Endothelial cell (in vitro differentiated cells): Measurements from ENCODE around the gene ING1. TPM values are rescaled to one million over a fixed set of nuclear protein-coding genes. Genes with fewer than 3 reads are reported as not detected.
"Not testable (repeated sequence)": the region's sequence is repeated elsewhere in the genome, so short reads cannot be mapped to it uniquely, and the experiment has no call there.

ENCODE experiments used
- DNase-seq: peaks from one replicate; pipeline ENCODE4 v3.0.0; 2021; ENCODE audit warnings: low spot score
- H3K27ac Mint-ChIP-seq: one replicate; pipeline ENCODE4 v1.8.0; 2021; ENCODE audit warnings: mixed read lengths, inconsistent platforms; ENCODE audit not compliant: unreplicated experiment
- H3K27me3 Mint-ChIP-seq: one replicate; pipeline ENCODE4 v1.8.0; 2021; ENCODE audit warnings: mild to moderate bottlenecking, moderate library complexity, mixed read lengths, inconsistent platforms; ENCODE audit not compliant: unreplicated experiment
- H3K36me3 Mint-ChIP-seq: one replicate; pipeline ENCODE4 v1.8.0; 2021; ENCODE audit warnings: mild to moderate bottlenecking, low read depth, mixed read lengths, inconsistent platforms; ENCODE audit not compliant: unreplicated experiment
- H3K4me1 Mint-ChIP-seq: one replicate; pipeline ENCODE4 v1.8.0; 2021; ENCODE audit warnings: mild to moderate bottlenecking, mixed read lengths, inconsistent platforms; ENCODE audit not compliant: unreplicated experiment
- H3K4me3 Mint-ChIP-seq: one replicate; pipeline ENCODE4 v1.8.0; 2021; ENCODE audit warnings: mild to moderate bottlenecking, mixed read lengths, inconsistent platforms; ENCODE audit not compliant: unreplicated experiment
- H3K9me3 Mint-ChIP-seq: one replicate; pipeline ENCODE4 v1.8.0; 2021; ENCODE audit warnings: mixed read lengths, inconsistent platforms; ENCODE audit not compliant: unreplicated experiment
- CTCF ChIP-seq: fragments of 200-600 bp; sonication (generic); IDR thresholded peaks from one replicate; pipeline ENCODE4 v1.5.0; 2021; ENCODE audit warnings: antibody characterized with exemption; ENCODE audit not compliant: unreplicated experiment
- total RNA-seq: library from RNA; stranded (reverse); fragmentation: NEBNext Ultra II Directional; extraction: Animal tissue kit (Norgen Biotek cat#: 25700); gene quantifications from one replicate; pipeline ENCODE4 v1.2.1, GENCODE V29; 2021; ENCODE audit not compliant: unreplicated experiment

ING1 gene
- total RNA-seq, 1 donor from 2014 or later, result 9.9 TPM

DNA sequence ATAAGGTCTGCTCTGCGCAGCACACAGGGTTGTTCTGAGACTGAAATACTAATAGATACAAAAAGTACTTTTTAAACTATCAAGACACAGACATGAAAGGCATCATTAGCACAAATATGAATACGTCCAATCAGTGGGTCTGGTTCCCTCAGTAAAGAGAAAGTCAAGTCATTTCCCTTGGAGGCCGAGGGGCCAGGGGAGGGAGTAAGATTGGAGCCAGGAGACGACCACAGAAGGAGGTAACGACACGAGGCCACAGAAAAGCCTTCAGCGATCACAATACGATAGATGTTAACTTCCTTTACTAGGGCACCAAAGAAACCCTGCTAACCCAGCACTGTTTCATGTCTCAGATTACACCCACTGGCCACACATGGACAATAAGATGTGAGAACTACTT, 12.9 kb upstream of the ING1 start:
- no peak for DNase-seq
- no peak overlapping the region for H3K27ac Mint-ChIP-seq
- no peaks in the 10 kb centered on the region for H3K9me3 Mint-ChIP-seq
- TF ChIP-seq CTCF, result no peak
- H3K27me3 Mint-ChIP-seq, result peaks cover 2% of the 10 kb centered on the region
- peaks cover 2% of the 10 kb centered on the region for H3K4me1 Mint-ChIP-seq
- peaks cover 18% of the 10 kb centered on the region for H3K36me3 Mint-ChIP-seq
- H3K4me3 Mint-ChIP-seq, result peak overlapping the region; percentile 31

GRCh38 chr13:110701061-110701460, 12.4 kb upstream of the ING1 start:
- H3K4me1 Mint-ChIP-seq, DNase-seq, H3K27ac Mint-ChIP-seq, H3K4me3 Mint-ChIP-seq, H3K27me3 Mint-ChIP-seq, H3K9me3 Mint-ChIP-seq: not testable (repeated sequence)
- peaks cover 18% of the 10 kb centered on the region for H3K36me3 Mint-ChIP-seq

DNA sequence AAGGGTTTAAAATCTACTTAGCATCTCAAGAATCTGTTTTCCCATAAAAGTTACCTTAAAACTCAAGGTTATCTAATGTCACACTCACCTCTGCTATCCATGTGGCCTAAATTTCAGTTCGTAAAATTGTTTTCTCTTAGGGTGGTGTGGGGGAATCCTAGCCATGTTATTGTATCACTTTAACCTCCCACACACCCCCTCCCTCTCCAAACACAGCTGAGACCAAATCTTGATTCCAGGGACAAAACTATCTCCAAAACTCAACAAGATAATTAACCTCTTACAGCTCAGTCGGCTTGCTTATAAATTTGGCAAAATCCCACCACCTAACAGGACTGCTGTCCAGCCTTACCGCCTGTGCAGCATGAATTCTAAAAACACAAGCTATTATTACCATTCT, 11.4 kb upstream of the ING1 start:
- H3K4me1 Mint-ChIP-seq, result peaks cover 9% of the 10 kb centered on the region
- H3K9me3 Mint-ChIP-seq, result no peaks in the 10 kb centered on the region
- no peak overlapping the region for H3K27ac Mint-ChIP-seq
- peaks cover 24% of the 10 kb centered on the region for H3K36me3 Mint-ChIP-seq
- no peak overlapping the region for H3K4me3 Mint-ChIP-seq
- no peak for TF ChIP-seq CTCF
- peaks cover 9% of the 10 kb centered on the region for H3K27me3 Mint-ChIP-seq
- DNase-seq, result no peak

GRCh38 chr13:110702591-110703526, 10.6 kb upstream of the ING1 start:
- peaks cover 10% of the 10 kb centered on the region for H3K4me1 Mint-ChIP-seq
- peaks cover 21% of the 10 kb centered on the region for H3K36me3 Mint-ChIP-seq
- H3K4me3 Mint-ChIP-seq, result no peak overlapping the region
- H3K27me3 Mint-ChIP-seq, result peaks cover 10% of the 10 kb centered on the region
- H3K9me3 Mint-ChIP-seq, result no peaks in the 10 kb centered on the region
- TF ChIP-seq CTCF, result no peak
- DNase-seq, result no peak
- no peak overlapping the region for H3K27ac Mint-ChIP-seq

DNA sequence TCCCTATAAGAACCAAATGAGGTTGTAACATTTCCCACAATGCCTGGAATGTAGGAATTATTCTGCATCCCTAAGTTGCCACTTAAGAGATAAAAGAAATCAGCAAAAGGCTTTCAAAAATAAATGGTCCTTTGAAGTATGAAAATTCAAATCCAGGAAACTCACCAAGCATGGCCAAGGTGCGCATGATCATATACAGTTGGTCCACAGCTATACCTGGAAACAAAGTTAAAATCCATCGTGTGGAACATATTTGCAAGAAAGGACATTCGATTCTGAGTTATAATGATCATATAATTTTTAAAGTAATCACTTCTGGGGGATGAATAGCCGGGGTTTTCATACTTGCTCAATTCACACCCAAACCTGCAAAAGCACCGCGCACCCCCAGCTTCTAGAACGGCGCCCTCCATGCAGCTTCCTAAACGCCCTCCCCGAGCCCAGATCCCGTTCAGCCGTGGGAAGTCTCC, 8.1 kb upstream of the ING1 start:
- no peak for DNase-seq
- Mint-ChIP-seq H3K27ac (peak overlapping the region; percentile 70), H3K4me1 (peaks cover 10% of the 10 kb centered on the region), H3K27me3 (peaks cover 10% of the 10 kb centered on the region), H3K36me3 (peaks cover 11% of the 10 kb centered on the region), H3K9me3 (no peaks in the 10 kb centered on the region), H3K4me3 (peak overlapping the region; percentile 95)
- no peak for TF ChIP-seq CTCF
